ENCODE data around the gene FARS2. TPM values are rescaled to one million over a fixed set of nuclear protein-coding genes. Genes with fewer than 3 reads are reported as not detected.

FARS2 gene
- total RNA-seq, 1 experiment from 2014 or later, result 15.0 TPM

GRCh38 chr6:5765141-5765760, 503.9 kb downstream of the FARS2 start:
- Mint-ChIP-seq H3K36me3 (peaks cover 22% of the 10 kb centered on the region), H3K9me3 (peaks cover 28% of the 10 kb centered on the region), H3K27me3 (ENCODE audit: low read depth) (no peaks in the 10 kb centered on the region), H3K4me1 (peaks cover 5% of the 10 kb centered on the region), H3K4me3 (no peak overlapping the region), H3K27ac (no peak overlapping the region)
- ChIA-PET POLR2A (no interaction called here), CTCF (interaction anchor here (0.6 to 2.4 kb wide), 5 partner anchors 19 to 343 kb away, joined by 3 to 21 read pairs (median 3); no protein-coding TSS in a partner anchor)
- TF ChIP-seq EMX1 (CRISPR knock-in tag; IDR thresholded peaks at IDR 0.05) (no peak), NFATC4 (CRISPR knock-in tag; IDR thresholded peaks at IDR 0.05) (no peak), SP1 (CRISPR knock-in tag; conservative IDR thresholded peaks at IDR 0.05) (no peak), ZSCAN18 (CRISPR knock-in tag; IDR thresholded peaks at IDR 0.05) (no peak), ZNF396 (CRISPR knock-in tag; IDR thresholded peaks at IDR 0.05; ENCODE audit: borderline replicate concordance) (no peak), ZNF232 (CRISPR knock-in tag; IDR thresholded peaks at IDR 0.05) (no peak), ZNF263 (CRISPR knock-in tag; IDR thresholded peaks at IDR 0.05; ENCODE audit: low read depth) (no peak), SOX15 (CRISPR knock-in tag; IDR thresholded peaks at IDR 0.05) (no peak), CBFB (CRISPR knock-in tag; IDR thresholded peaks at IDR 0.05; ENCODE audit: low read depth) (no peak), ATF3 (CRISPR knock-in tag; conservative IDR thresholded peaks at IDR 0.05) (no peak), HMGA2 (CRISPR knock-in tag; IDR thresholded peaks at IDR 0.05) (no peak), GRHL2 (CRISPR knock-in tag; IDR thresholded peaks at IDR 0.05; ENCODE audit: insufficient replicate concordance, severe bottlenecking) (no peak), ZMAT4 (CRISPR knock-in tag; IDR thresholded peaks at IDR 0.05) (no peak)
- TF ChIP-seq, protein P1, sequence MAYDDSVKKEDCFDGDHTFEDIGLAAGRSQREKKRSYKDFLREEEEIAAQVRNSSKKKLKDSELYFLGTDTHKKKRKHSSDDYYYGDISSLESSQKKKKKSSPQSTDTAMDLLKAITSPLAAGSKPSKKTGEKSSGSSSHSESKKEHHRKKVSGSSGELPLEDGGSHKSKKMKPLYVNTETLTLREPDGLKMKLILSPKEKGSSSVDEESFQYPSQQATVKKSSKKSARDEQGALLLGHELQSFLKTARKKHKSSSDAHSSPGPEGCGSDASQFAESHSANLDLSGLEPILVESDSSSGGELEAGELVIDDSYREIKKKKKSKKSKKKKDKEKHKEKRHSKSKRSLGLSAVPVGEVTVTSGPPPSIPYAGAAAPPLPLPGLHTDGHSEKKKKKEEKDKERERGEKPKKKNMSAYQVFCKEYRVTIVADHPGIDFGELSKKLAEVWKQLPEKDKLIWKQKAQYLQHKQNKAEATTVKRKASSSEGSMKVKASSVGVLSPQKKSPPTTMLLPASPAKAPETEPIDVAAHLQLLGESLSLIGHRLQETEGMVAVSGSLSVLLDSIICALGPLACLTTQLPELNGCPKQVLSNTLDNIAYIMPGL (CRISPR knock-in tag; IDR thresholded peaks at IDR 0.05), result no peak
- TF ChIP-seq, protein P2, sequence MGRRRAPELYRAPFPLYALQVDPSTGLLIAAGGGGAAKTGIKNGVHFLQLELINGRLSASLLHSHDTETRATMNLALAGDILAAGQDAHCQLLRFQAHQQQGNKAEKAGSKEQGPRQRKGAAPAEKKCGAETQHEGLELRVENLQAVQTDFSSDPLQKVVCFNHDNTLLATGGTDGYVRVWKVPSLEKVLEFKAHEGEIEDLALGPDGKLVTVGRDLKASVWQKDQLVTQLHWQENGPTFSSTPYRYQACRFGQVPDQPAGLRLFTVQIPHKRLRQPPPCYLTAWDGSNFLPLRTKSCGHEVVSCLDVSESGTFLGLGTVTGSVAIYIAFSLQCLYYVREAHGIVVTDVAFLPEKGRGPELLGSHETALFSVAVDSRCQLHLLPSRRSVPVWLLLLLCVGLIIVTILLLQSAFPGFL (CRISPR knock-in tag; IDR thresholded peaks at IDR 0.05; ENCODE audit: borderline replicate concordance), result no peak
- ATAC-seq (peak; percentile 22), DNase-seq (ENCODE audit: low spot score) (no peak)

DNA sequence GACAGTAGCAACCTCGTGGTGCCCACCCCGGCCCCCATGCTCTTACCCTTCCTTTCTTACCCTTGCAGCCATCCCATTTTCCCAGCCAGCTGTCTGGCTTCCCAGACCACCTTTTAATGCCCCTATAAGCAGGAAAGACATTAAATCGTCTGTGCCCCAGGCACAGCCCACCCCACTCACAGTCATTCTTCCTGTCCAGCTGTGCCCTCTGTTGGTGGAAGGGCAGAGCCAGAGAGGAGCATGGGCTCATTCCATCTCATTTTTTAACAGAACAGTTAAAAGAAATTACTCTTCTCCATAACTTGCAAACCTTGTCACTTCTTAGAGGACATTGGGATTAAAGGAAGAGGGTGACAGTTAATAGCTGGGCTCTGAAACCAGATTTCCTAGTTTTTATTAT, 504.9 kb downstream of the FARS2 start:
- Mint-ChIP-seq H3K36me3 (peaks cover 22% of the 10 kb centered on the region), H3K27me3 (ENCODE audit: low read depth) (no peaks in the 10 kb centered on the region), H3K27ac (no peak overlapping the region), H3K4me3 (no peak overlapping the region), H3K9me3 (peaks cover 28% of the 10 kb centered on the region), H3K4me1 (peaks cover 5% of the 10 kb centered on the region)
- ATAC-seq (peak; percentile 62), DNase-seq (ENCODE audit: low spot score) (no peak)
- POLR2A ChIA-PET, result no interaction called here
- CTCF ChIA-PET, result interaction anchor here (0.6 to 2.4 kb wide), 4 partner anchors 20 to 337 kb away, joined by 3 to 21 read pairs (median 4); no protein-coding TSS in a partner anchor
- TF ChIP-seq CREM (CRISPR knock-in tag; IDR thresholded peaks at IDR 0.05), result no peak
- TF ChIP-seq ZMAT4 (CRISPR knock-in tag; IDR thresholded peaks at IDR 0.05), result no peak
- no peak for TF ChIP-seq ARID4B (CRISPR knock-in tag; IDR thresholded peaks at IDR 0.05; ENCODE audit: borderline replicate concordance)
- no peak for TF ChIP-seq ZBTB21 (CRISPR knock-in tag; IDR thresholded peaks at IDR 0.05; ENCODE audit: borderline replicate concordance)
- TF ChIP-seq MXD4 (CRISPR knock-in tag; IDR thresholded peaks at IDR 0.05; ENCODE audit: borderline replicate concordance), result no peak
- no peak for TF ChIP-seq ZNF121 (CRISPR knock-in tag; IDR thresholded peaks at IDR 0.05)
- no peak for TF ChIP-seq HMGA2 (CRISPR knock-in tag; IDR thresholded peaks at IDR 0.05)
- TF ChIP-seq FOXP1 (CRISPR knock-in tag; IDR thresholded peaks at IDR 0.05; ENCODE audit: borderline replicate concordance), result no peak
- TF ChIP-seq PRRX2 (CRISPR knock-in tag; IDR thresholded peaks at IDR 0.05), result no peak
- TF ChIP-seq NFE2L1 (CRISPR knock-in tag; IDR thresholded peaks at IDR 0.05), result no peak
- TF ChIP-seq ZNF423 (CRISPR knock-in tag; IDR thresholded peaks at IDR 0.05), result no peak
- TF ChIP-seq NR1H2 (CRISPR knock-in tag; IDR thresholded peaks at IDR 0.05), result no peak
- TF ChIP-seq ESRRA (CRISPR knock-in tag; IDR thresholded peaks at IDR 0.05; ENCODE audit: borderline replicate concordance), result no peak

All from WTC11 (cell line).